ENCODE results near the gene LTBP1.

GRCh38 chr2:33116799-33117198 is 170.0 kb downstream of the LTBP1 start:
- TF ChIP-seq EZH2 (IDR thresholded peaks at IDR 0.05; ENCODE audit: insufficient read depth, poor library complexity, severe bottlenecking) = no peak
- no peak for TF ChIP-seq EZH2phosphoT487 (IDR thresholded peaks at IDR 0.05; ENCODE audit: insufficient read depth, low read depth)
